Endothelial cell of umbilical vein (primary cell): ENCODE results near the gene CDCA5. TPM values are rescaled to one million over a fixed set of nuclear protein-coding genes. Genes with fewer than 3 reads are reported as not detected.

Experiments
- BruUV-seq: library from RNA; stranded (reverse); fragments of 400-500 nt; replicated peaks from 2 replicates; lab custom pipeline; 2021; lab: Mats Ljungman, UMichigan
- CTCF ChIA-PET: fragments of 300-600, 350-600 bp; sonication (Branson Sonifier 250); formaldehyde crosslinking; loops from one replicate; lab custom pipeline; 2021; ENCODE audit warnings: antibody characterized with exemption, inconsistent platforms; lab: Charles Lee
- POLR2A ChIA-PET: fragments of 300-600, 350-600 bp; sonication (Branson Sonifier 250); formaldehyde crosslinking; loops from one replicate; lab custom pipeline; 2021; ENCODE audit warnings: antibody characterized with exemption, inconsistent platforms; lab: Charles Lee
- DNase-seq: peaks from one replicate; pipeline ENCODE4 v3.0.0-alpha.2; 2011; ENCODE audit warnings: low read depth, low spot score
- FAIRE-seq: peaks from 2 replicates; lab custom pipeline; 2011; peaks lifted over from hg19 to GRCh38; lab: Jason Lieb, UNC
- H2AFZ ChIP-seq: 2 replicates; pipeline ENCODE4 v1.6.0; 2012; ENCODE audit warnings: low read depth, low read length, control low read depth, inconsistent platforms
- H3K27ac ChIP-seq: 2 replicates; pipeline ENCODE4 v1.5.1; 2011; ENCODE audit warnings: low read depth, mild to moderate bottlenecking, control low read depth, low read length, moderate library complexity; ENCODE audit not compliant: insufficient read depth
- H3K27me3 ChIP-seq, 2 experiments: 2 replicates each; pipeline versions ENCODE4 v1.6.0 to v1.6.1; 2011; ENCODE audit warnings: low read length in 2 of 2, mixed read lengths in 1 of 2; ENCODE audit not compliant: control insufficient read depth in 2 of 2, insufficient read depth in 2 of 2
- H3K36me3 ChIP-seq, 2 experiments: 2 replicates in 1 of 2; 3 replicates in 1 of 2; pipeline ENCODE4 v1.5.1; 2011; ENCODE audit warnings: low read length in 2 of 2, mild to moderate bottlenecking in 1 of 2, moderate library complexity in 1 of 2; ENCODE audit not compliant: control insufficient read depth in 2 of 2, insufficient read depth in 2 of 2; ENCODE audit errors: extremely low read depth in 1 of 2
- H3K4me1 ChIP-seq: 3 replicates; pipeline ENCODE4 v1.5.1; 2011; ENCODE audit warnings: mild to moderate bottlenecking, low read length; ENCODE audit not compliant: control insufficient read depth, insufficient read depth; ENCODE audit errors: extremely low read depth
- H3K4me2 ChIP-seq: 2 replicates; pipeline ENCODE4 v1.6.1; 2011; ENCODE audit warnings: low read length, control low read depth, mixed read lengths; ENCODE audit not compliant: insufficient read depth
- H3K4me3 ChIP-seq, 3 experiments: fragments of 200-600 bp in 1 of 3; sonication (generic), shearing (Covaris generic) in 1 of 3; replicated peaks in 1 of 3; 2 replicates each; pipeline ENCODE4 v1.5.1; 2011 to 2016; ENCODE audit warnings: control low read depth in 3 of 3, low read length in 3 of 3, mild to moderate bottlenecking in 2 of 3, inconsistent platforms in 1 of 3, low read depth in 1 of 3, moderate library complexity in 1 of 3; ENCODE audit not compliant: insufficient read depth in 1 of 3
- H3K79me2 ChIP-seq: 2 replicates; pipeline ENCODE4 v1.6.0; 2012; ENCODE audit warnings: low read length, inconsistent platforms; ENCODE audit not compliant: control insufficient read depth, insufficient read depth
- H3K9ac ChIP-seq: replicated peaks from 2 replicates; pipeline ENCODE3; 2011; ENCODE audit warnings: low read length, control low read depth; ENCODE audit not compliant: insufficient read depth; ENCODE audit errors: extremely low read depth
- H3K9me1 ChIP-seq: replicated peaks from 3 replicates; pipeline ENCODE4 v1.6.0; 2011; ENCODE audit warnings: mild to moderate bottlenecking, low read length; ENCODE audit not compliant: control insufficient read depth, insufficient read depth; ENCODE audit errors: extremely low read depth
- H3K9me3 ChIP-seq: replicated peaks from 2 replicates; pipeline ENCODE4 v1.5.1; 2012; ENCODE audit warnings: low read length, inconsistent platforms; ENCODE audit not compliant: control insufficient read depth, insufficient read depth
- H4K20me1 ChIP-seq: replicated peaks from 2 replicates; pipeline ENCODE3; 2011; ENCODE audit warnings: mild to moderate bottlenecking, low read length; ENCODE audit not compliant: control insufficient read depth, insufficient read depth; ENCODE audit errors: extremely low read depth
- CTCF ChIP-seq, 2 donors: IDR thresholded peaks; 1 replicate in 1 of 2; 2 replicates in 1 of 2; pipeline ENCODE4 v1.5.1; 2011; ENCODE audit warnings: low read length in 2 of 2, mild to moderate bottlenecking in 2 of 2, moderate library complexity in 2 of 2, control low read depth in 1 of 2, inconsistent platforms in 1 of 2, low read depth in 1 of 2; ENCODE audit not compliant: insufficient read depth in 1 of 2; ENCODE audit errors: extremely low read depth in 1 of 2
- EZH2 ChIP-seq: IDR thresholded peaks from 2 replicates; pipeline ENCODE4 v1.6.1; 2012; ENCODE audit warnings: borderline replicate concordance, low read depth, mild to moderate bottlenecking, moderate library complexity, low read length, inconsistent platforms; ENCODE audit not compliant: severe bottlenecking
- FOS ChIP-seq: IDR thresholded peaks from 2 replicates; pipeline ENCODE4 v1.6.1; 2011; ENCODE audit warnings: mild to moderate bottlenecking, low read length, moderate library complexity, borderline replicate concordance; ENCODE audit not compliant: insufficient read depth
- GATA2 ChIP-seq: IDR thresholded peaks from 2 replicates; pipeline ENCODE4 v1.7.0; 2011; ENCODE audit warnings: low read depth, mild to moderate bottlenecking, moderate library complexity, mixed read lengths, low read length; ENCODE audit not compliant: insufficient read length, insufficient read depth
- JUN ChIP-seq: IDR thresholded peaks from 2 replicates; pipeline ENCODE4 v1.6.1; 2011; ENCODE audit warnings: borderline replicate concordance, low read depth; ENCODE audit not compliant: insufficient read length, insufficient read depth
- MAX ChIP-seq: IDR thresholded peaks from 2 replicates; pipeline ENCODE4 v1.6.1; 2011; ENCODE audit not compliant: insufficient read depth, insufficient read length
- MYC ChIP-seq: IDR thresholded peaks from one replicate; pipeline ENCODE4 v1.6.1; 2011; ENCODE audit warnings: mild to moderate bottlenecking, low read depth, low read length
- POLR2A ChIP-seq: IDR thresholded peaks from 2 replicates; pipeline ENCODE4 v1.6.1; 2012; ENCODE audit warnings: low read depth, mild to moderate bottlenecking, control low read depth, low read length
- POLR2AphosphoS5 ChIP-seq: IDR thresholded peaks from 2 replicates; pipeline ENCODE4 v1.6.1; 2012; ENCODE audit warnings: low read depth, mild to moderate bottlenecking, control low read depth, low read length, moderate library complexity; ENCODE audit not compliant: insufficient read depth
- dilution Hi-C: fragments of 300-500 bp; cut with MboI; formaldehyde crosslinking; loops from one replicate; pipeline ENCODE4 v1.15.0; 2019; ENCODE audit warnings: low sequenced_read_pairs; ENCODE audit not compliant: extremely low pct_ligation_motif_present
- intact Hi-C: fragments of 100-400 bp; cut with micrococcal nuclease; formaldehyde crosslinking; loops from one replicate; pipeline ENCODE4 v1.10.0; 2022
- polyA plus RNA-seq, 4 experiments: library from polyadenylated mRNA; depleted of rRNA in 3 of 4; stranded (reverse) in 3 of 4; unstranded in 1 of 4; fragments of >200 nt; gene quantifications; 2 replicates each; pipeline versions ENCODE4 v1.2.1 to v1.2.3, GENCODE V29; 2011 to 2012; ENCODE audit warnings: missing spikeins in 1 of 4
- total RNA-seq: library from RNA; stranded (reverse); gene quantifications from 2 replicates; pipeline ENCODE4 v1.2.3, GENCODE V29; 2021

CDCA5 gene
- total and polyA plus RNA-seq, 2 donors (not counting 3 experiments of a cell fraction or from before 2014, with no cell fraction given): 16.4 to 35.7 TPM

GRCh38 chr11:65058419-65059054, 25.3 kb downstream of the CDCA5 start, which contains the start of gene NAALADL1:
Gene NAALADL1 (minus strand): TSS chr11:65058553. CDS start chr11:65058521, 32 bp downstream.
- no TSS peak for BruUV-seq
- POLR2A ChIA-PET: interaction anchor here (0.5 kb wide), 1 partner anchor 14 kb away, joined by 4 read pairs; no protein-coding TSS in a partner anchor
- intact Hi-C loops: no loop called here

More at GRCh38 chr11:65058419-65059054, 25.3 kb downstream of the CDCA5 start, which contains the start of gene NAALADL1:
- H3K9me1 ChIP-seq: no peaks in the 10 kb centered on the region
- FAIRE-seq (no peak), DNase-seq (no peak)
- CTCF ChIA-PET: interaction anchor here (0.9 to 1.1 kb wide), 3 partner anchors 9 to 214 kb away, joined by 3 to 4 read pairs (median 3); partner anchors contain the start of gene CDC42BPG
- no peaks in the 10 kb centered on the region for H3K36me3 ChIP-seq
- dilution Hi-C loops: no loop called here
- no peak within 1 kb of the TSS for H2AFZ ChIP-seq
- H3K4me3 ChIP-seq: no peak within 1 kb of the TSS
- no peak within 1 kb of the TSS for H3K4me2 ChIP-seq
- H4K20me1 ChIP-seq: no peaks in the 10 kb centered on the region
- H3K27ac ChIP-seq: no peak within 1 kb of the TSS
- no peaks in the 10 kb centered on the region for H3K27me3 ChIP-seq
- H3K9ac ChIP-seq: no peak within 1 kb of the TSS
- TF ChIP-seq MYC: no peak
- no peak for TF ChIP-seq MAX
- TF ChIP-seq POLR2A: no peak
- TF ChIP-seq FOS: no peak
- TF ChIP-seq EZH2: no peak
- no peak for TF ChIP-seq POLR2AphosphoS5
- no peak for TF ChIP-seq GATA2
- TF ChIP-seq JUN: no peak
- TF ChIP-seq CTCF (IDR thresholded peaks at IDR 0.05; ENCODE audit: extremely low read depth in 1 of 2, insufficient read depth in 1 of 2, low read depth in 1 of 2, low read length in 2 of 2): no peak
- H3K4me1 ChIP-seq: no peaks in the 10 kb centered on the region
- no peaks in the 10 kb centered on the region for H3K9me3 ChIP-seq
- H3K79me2 ChIP-seq: no peaks in the 10 kb centered on the region
